Measurements from ENCODE around the gene MAP3K13. TPM values are rescaled to one million over a fixed set of nuclear protein-coding genes. Genes with fewer than 3 reads are reported as not detected.

Gene MAP3K13
- total and polyA plus RNA-seq, 12 donors: 30.1 to 66.0 (median 46.4) TPM

DNA sequence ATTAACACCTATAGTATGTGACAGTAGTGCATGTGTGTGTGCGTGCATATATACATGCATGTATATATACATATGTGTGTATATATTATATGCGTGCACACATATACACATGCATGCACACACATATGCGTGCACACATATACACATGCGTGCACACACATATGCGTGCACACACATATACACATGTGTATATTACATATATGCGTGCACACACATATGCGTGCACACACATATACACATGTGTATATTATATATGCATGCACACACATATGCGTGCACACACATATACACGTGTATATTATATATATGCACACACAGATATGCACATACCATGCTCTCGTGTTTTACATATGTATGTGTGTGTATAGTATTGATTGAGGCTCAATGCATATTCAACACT lies 42.0 kb upstream of the MAP3K13 start:
- no peak for DNase-seq
- Histone ChIP-seq H3K27ac (no peak overlapping the region), H3K9me3 (replicated peaks in 1 of 3) (no peaks in the 10 kb centered on the region), H3K36me3 (replicated peaks in 1 of 2) (no peaks in the 10 kb centered on the region), H3K4me3 (no peak overlapping the region), H3K4me1 (replicated peaks in 1 of 2) (peaks cover 15 to 27% of the 10 kb centered on the region in 2 donors), H3K27me3 (no peaks in the 10 kb centered on the region)
- TF ChIP-seq, protein P1, sequence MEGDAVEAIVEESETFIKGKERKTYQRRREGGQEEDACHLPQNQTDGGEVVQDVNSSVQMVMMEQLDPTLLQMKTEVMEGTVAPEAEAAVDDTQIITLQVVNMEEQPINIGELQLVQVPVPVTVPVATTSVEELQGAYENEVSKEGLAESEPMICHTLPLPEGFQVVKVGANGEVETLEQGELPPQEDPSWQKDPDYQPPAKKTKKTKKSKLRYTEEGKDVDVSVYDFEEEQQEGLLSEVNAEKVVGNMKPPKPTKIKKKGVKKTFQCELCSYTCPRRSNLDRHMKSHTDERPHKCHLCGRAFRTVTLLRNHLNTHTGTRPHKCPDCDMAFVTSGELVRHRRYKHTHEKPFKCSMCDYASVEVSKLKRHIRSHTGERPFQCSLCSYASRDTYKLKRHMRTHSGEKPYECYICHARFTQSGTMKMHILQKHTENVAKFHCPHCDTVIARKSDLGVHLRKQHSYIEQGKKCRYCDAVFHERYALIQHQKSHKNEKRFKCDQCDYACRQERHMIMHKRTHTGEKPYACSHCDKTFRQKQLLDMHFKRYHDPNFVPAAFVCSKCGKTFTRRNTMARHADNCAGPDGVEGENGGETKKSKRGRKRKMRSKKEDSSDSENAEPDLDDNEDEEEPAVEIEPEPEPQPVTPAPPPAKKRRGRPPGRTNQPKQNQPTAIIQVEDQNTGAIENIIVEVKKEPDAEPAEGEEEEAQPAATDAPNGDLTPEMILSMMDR (IDR thresholded peaks at IDR 0.05): no peak
- no peak for TF ChIP-seq POLR2A (IDR thresholded peaks at IDR 0.05)
- 94 to 97% (median 95%) methylated on average over 10 of the region's 10 CpGs for WGBS, 4 donors
- intact Hi-C loops (cut with DNase I): no loop called here

DNA sequence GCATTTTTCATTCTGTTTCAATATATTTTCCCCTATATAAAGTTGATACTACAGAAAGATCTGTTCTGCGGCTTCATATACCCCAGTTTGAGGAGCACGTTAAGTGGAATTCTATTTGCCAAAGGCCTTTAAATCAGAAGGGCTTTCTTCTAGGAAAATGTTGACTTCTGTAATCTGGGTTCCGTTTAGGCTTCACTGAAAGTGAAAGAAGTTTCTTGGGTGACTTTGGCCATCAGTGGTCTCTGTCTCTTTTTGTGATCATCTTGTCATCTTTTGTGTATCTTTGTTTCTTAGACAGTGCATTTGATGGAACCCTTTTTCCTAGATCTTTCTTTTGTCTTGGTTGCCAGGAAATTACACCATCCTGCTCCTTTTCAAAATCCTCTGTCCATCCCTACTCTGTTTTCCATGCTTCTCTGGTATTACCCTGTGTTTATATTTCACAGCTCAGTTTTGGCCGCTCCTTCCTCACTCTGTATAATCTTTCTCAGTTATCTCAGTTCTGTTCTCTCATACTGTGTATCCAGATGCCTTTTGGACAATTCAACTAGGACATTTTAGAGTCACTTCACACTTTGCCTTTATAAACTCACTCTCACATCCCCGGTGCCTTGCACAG lies 40.7 kb upstream of the MAP3K13 start:
- Histone ChIP-seq H3K27ac (no peak overlapping the region), H3K4me1 (replicated peaks in 1 of 2) (peaks cover 11 to 21% of the 10 kb centered on the region in 2 donors), H3K9me3 (replicated peaks in 1 of 3) (no peaks in the 10 kb centered on the region), H3K36me3 (replicated peaks in 1 of 2) (no peaks in the 10 kb centered on the region), H3K4me3 (no peak overlapping the region), H3K27me3 (no peaks in the 10 kb centered on the region)
- TF ChIP-seq POLR2A (IDR thresholded peaks at IDR 0.05): no peak
- TF ChIP-seq, protein P1 (IDR thresholded peaks at IDR 0.05): no peak
- 83 to 89% (median 85%) methylated on average over 5 of the region's 5 CpGs for WGBS, 4 donors
- DNase-seq: no peak
- intact Hi-C loops (cut with DNase I): no loop called here

DNA sequence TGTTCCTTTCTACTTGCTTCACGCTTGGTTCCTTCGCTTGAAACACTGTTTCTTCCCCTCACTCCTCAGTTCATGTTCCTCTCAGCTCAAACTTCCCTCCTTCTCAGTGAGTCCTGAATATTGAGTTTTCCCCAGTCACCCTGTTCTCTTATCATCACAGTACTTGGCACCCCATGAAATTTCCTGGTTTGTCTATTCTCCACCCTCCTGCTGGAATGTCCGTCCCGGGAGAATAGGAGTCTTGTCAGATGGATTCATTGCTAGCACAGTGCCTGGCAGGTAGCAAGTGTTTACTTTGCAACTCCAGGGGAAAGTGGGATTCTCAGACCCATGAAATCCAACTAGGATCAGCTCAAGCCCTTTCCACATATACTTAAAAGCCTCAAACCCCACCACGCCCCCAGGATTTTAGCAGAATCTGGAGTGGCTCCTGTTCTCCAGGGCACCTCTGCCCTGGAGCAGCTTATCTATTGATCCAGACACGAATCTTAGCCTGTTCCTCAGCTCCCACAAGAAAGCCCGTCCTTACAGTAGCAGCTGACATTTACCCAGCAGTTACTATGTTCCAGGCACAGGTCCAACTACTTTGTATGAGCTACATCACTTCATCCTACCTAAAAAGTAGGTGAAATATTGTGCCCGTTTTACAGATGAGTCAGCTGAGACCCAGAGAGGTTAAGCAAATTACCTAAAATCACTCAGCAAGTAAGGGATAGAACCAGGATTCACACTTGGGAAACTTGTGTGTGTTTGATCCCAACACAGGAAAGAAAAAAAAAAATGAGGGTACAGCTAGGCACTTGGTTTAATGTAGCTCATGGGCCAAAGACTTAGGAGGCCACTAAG lies 36.8 kb upstream of the MAP3K13 start:
- 70 to 80% (median 78%) methylated on average over 8 of the region's 8 CpGs for WGBS, 4 donors
- intact Hi-C loops (cut with DNase I): no loop called here

DNA sequence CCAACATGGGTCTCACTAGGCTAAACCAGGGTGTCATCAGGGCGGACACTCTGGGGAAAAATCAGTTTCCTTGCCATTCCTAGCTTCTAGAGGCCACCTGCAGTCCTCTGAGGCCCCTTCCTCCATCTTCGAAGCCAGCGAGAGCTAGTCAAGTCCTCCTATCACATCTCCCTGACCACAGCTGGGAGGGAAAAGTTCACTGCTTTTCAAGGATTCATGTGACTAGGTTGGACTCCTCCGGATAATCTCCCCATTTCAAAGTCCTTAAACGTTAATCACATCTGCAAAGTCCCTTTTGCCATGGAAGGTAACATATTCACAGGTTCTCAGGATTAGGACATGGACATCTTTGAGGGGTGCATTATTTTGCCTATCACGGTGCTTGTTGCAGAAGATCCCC lies 35.9 kb upstream of the MAP3K13 start:
- DNase-seq: no peak
- Histone ChIP-seq H3K4me1 (replicated peaks in 1 of 2) (peaks cover 9 to 25% of the 10 kb centered on the region in 2 donors), H3K36me3 (replicated peaks in 1 of 2) (no peaks in the 10 kb centered on the region), H3K27me3 (no peaks in the 10 kb centered on the region), H3K27ac (no peak overlapping the region), H3K9me3 (replicated peaks in 1 of 3) (no peaks in the 10 kb centered on the region), H3K4me3 (no peak overlapping the region)
- intact Hi-C loops (cut with DNase I): no loop called here
- 71 to 81% (median 75%) methylated on average over 6 of the region's 6 CpGs for WGBS, 4 donors
- TF ChIP-seq, protein P1 (IDR thresholded peaks at IDR 0.05): no peak
- TF ChIP-seq POLR2A (IDR thresholded peaks at IDR 0.05): no peak

More for the DNA sequence above, 36.8 kb upstream of the MAP3K13 start:
- H3K36me3 ChIP-seq (replicated peaks in 1 of 2): no peaks in the 10 kb centered on the region
- H3K4me1 ChIP-seq (replicated peaks in 1 of 2): peaks cover 6 to 17% of the 10 kb centered on the region in 2 donors
- H3K27me3 ChIP-seq: no peaks in the 10 kb centered on the region
- no peak overlapping the region for H3K27ac ChIP-seq
- H3K4me3 ChIP-seq: no peak overlapping the region
- no peak for DNase-seq
- H3K9me3 ChIP-seq (replicated peaks in 1 of 3): no peaks in the 10 kb centered on the region
- TF ChIP-seq, protein P1 (IDR thresholded peaks at IDR 0.05): no peak
- TF ChIP-seq POLR2A (IDR thresholded peaks at IDR 0.05): no peak

All from adrenal gland (tissue), 12 donors.